GM21367 (cell line): Measurements from ENCODE around the gene RGMA.
"Not testable (repeated sequence)": the region's sequence is repeated elsewhere in the genome, so short reads cannot be mapped to it uniquely, and the experiment has no call there.

ENCODE experiments used
- ATAC-seq: cut with Tn5 transposase; IDR thresholded peaks from one replicate; pipeline ENCODE4 v1.9.1; 2021; ENCODE audit not compliant: unreplicated experiment

The RGMA gene

DNA sequence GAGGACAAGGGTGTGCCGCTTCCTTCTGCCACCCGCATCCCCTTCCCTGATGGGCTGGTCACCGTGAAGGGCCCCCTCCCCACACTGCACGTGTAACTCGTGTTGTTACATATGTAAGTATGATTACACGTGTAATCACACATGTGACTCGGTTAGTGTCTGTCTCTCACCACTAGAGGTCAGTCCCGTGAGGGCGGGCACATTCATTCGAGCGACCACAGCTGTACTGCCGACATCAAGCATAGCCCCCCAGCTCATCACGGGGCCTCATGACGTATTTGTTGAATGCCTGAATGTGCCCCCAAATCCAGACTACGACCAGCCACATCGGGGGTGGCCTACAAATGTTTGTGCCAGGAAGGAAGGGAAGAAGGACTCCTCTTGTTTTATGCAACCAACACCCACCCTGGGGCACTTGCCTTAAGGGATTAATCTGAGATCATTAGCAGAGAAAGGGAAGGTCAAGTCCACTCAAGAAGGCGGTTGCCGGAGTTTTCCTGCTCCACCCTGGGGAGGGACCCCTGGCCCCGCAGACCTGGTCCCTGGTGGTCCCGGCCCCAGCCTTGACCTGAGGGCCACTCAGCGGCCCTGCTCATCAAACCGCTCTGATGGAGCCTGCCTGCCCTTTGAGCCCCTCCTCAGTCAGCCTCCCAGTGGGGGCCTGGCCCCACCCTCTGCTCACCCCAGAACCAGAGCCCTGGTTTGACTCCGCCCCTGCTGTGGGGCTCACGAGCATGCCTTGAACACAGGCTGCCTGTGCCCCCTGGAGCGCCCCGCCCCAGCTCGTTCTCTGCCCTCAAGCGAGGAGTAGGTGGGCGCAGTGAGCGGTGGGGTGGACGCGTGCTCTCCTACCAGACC, 52.8 kb downstream of the RGMA start:
- peak; percentile 94 for ATAC-seq

DNA sequence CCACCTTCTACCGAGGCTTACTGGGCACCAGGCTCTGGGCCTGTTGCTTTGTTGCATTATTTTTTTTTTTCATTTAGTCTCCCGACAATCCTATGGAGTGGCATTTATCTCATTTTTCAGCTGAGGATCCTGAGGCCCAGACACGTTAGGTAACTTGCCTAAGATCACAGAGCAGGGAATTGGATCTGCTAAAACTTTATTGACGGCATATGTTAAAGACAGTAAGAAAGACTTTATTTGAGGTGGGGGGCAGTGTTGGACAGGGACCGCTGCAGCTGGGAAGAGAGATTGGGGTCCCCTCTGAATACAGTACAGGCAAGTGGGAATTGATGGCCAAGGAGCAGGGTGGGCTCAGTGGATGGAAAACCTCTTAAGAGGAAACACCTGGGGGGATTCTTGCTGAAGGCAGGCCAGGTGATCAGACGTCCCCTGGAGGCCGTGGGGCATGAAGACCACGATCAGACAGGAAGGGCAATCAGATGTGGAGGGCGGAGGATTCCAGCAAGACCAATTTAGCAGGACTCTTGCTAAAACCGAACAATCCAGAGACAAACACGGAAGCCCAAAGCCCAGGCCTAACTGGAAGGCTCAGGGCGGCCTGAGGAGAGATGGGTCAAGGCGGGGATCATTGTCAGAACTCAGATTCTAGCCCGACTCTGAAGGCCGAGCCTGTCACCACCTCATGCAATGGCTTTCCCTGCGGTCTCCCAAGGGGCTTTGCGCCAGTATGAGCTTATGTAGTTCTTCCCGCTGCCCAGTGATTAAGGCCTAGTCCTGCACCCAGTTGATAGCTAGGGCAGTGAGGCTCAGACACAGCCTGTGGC, 53.7 kb downstream of the RGMA start:
- peak; percentile 14 for ATAC-seq

DNA sequence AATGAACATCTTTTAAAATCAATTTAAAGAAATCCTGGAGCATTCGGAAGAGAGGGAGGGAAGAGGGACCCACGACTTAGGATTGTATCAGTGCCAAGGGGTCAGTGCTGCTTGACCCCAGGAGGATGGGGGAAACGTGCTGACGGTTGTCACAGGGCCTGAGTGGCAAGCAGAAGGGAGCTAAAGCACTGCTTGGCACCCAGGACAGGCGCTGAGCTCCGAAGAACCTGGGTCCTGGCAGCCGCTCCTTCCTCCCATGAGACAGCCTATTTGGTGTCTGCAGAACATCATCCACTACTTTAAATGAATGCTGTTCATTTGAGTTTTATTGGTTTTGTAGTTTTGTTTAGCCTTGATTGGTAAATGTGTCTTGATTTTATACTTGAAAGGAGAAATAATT, 54.5 kb downstream of the RGMA start:
- no peak for ATAC-seq

DNA sequence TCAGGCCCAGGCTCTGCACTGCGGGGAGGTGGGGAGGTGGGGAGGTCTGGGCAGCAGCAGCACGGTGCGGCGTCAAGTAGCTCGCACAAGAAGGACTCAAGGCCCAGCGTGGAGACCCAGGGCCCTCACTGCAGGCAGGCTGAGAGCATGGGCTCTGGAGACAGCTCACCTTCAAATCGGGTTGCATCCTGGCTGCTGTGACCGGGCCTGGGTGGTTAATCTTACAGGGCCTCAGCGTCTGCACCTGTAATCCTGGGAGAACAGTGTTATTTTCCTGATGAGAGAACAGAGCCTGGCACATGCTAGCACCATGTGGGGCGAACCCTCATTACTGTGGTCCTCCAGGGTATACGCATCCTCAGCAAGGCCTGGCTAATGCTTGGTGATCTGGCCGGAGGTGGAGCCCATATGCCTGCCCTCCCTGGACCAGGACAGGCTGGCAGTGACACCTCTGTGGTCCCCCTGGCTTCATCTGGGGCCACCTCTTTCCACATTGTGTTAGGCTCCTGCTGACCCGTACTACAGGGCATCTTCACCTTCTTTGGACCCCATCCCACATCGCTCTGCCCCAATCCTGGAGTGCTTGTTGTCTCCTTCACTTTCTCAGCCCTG, 55.5 kb downstream of the RGMA start:
- no peak for ATAC-seq

DNA sequence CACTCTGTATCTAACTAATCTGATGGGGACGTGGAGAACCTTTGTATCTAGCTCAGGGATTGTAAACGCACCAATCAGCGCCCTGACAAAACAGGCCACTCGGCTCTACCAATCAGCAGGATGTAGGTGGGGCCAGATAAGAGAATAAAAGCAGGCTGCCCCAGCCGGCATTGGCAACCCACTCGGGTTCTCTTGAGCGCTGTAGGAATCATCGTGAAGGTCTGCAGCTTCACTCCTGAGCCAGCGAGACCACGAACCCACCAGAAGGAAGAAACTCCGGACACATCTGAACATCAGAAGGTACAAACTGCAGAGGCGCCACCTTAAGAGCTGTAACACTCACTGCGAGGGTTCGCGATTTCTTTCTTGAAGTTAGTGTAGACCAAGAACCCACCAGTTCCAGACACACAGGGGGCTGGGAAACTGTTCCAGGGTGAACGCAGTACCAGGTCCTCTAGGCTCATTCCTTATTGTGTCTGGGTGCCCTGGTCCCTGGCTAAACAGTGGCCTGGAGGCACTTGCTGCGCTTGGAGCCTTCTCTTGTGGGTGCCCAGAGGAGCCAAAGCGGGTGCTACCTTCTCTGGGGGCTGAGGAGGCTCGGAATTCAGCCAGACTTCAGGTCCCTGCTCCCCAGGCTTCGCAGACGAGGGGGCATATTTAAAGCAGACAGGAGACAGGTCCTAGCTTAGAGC, 56.4 kb downstream of the RGMA start:
- not testable (repeated sequence) for ATAC-seq

DNA sequence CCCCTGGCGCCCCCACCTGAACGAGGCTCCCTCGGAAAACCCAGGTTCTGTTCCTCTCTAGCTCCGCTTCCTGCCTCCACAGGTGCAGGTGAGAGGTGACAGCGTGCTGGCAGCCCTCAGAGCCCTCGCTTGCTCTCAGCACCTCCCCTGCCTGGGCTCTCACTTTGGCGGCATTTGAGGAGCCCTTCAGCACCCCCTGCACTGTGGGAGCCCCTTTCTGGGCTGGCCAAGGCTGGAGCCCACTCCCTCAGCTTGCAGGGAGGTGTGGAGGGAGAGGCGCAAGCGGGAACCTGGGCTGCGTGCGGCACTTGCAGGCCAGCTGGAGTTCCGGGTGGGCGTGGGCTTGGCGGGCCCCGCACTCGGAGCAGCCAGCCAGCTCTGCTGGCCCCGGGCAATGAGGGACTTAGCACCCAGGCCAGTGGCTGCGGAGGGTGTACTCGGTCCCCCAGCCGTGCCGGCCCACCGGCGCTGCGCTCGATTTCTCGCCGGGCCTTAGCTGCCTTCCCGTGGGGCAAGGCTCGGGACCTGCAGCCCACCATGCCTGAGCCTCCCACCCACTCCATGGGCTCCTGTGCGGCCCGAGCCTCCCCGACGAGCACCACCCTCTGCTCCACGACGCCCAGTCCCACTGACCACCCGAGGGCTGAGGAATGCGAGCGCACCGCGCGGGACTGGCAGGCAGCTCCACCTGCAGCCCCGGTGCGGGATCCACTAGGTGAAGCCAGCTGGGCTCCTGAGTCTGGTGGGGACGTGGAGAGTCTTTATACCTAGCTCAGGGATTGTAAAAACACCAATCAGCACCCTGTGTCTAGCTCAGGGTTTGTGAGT, 57.2 kb downstream of the RGMA start:
- not testable (repeated sequence) for ATAC-seq

DNA sequence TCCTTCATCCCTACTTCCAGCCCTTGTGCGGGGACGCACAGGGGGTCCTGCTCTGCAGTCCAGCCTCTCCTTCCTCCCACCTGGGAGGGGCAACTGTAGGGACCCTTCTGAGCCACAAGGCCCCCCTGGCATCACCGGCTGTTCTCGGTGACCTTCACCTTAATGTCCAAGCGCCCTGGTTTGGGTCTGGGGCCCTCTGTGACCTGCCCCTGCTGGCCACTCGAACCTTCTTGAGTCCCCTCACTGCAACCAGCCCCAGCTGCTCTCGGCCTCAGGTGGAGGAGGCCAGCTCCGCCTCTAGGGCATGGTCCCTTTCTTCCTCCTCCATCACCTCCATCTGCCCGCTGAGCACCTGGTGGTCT, 57.9 kb downstream of the RGMA start:
- ATAC-seq = no peak

DNA sequence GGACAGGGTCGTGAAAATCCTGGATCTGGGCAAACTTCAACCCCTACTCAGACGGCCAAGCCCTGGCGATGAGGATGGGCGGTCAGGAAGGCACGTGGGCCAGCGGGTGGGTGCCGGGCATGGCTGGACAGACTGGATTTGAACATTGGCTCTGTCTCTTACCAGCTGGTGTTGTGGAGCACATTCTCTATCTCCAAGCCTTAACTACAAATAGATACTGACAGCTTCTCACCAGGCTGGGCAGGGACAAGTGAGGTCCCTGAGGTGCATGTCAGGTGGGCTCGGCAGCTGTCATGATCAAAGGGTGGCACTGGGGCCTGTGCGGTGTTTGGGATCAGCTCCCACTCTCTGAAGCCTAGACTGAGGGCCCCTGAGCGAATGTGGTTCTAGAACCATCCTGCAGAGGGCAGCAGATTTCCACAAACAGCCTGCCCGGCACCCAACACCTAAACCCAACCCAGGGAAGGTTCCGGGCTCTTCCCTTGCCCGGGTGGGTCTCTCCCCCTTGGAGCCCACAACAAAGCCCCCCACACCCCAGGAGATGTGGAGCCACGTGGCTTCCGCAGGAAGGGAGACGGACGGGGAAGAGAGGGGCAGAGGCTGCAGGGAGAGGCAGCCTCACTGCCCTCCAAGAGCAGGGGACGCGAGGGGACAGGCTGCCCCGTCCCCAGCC, 58.4 kb downstream of the RGMA start:
- peak; percentile 82 for ATAC-seq

DNA sequence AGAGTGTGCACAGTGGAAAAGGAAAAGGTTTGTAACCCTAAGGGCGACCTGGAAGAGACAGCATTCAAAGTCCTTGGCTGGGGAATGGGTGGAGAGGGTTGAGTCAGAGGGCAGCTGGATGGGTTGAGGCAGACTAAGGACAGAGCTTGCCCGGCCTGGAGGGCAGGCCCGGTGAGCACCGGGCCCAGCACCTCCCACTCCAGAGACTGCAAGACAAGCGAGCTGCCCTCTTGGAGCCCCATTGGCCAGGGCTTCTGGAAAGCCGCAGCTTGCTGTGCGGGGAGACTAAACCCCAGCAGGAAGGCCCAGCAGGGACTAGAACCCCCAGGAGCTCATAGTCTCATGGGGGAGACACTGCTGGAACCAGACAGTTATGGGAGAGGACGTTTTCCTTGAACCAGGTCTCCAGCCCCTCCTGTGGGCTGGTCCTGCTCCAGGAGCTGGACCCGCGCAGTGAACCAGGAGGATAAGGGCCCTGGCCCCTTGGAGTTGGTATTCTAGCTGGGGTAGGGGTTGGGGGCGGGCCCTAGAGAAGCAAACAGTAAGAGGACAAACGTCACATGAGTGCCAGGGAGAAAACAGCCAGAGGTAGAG, 59.1 kb downstream of the RGMA start:
- ATAC-seq = no peak

DNA sequence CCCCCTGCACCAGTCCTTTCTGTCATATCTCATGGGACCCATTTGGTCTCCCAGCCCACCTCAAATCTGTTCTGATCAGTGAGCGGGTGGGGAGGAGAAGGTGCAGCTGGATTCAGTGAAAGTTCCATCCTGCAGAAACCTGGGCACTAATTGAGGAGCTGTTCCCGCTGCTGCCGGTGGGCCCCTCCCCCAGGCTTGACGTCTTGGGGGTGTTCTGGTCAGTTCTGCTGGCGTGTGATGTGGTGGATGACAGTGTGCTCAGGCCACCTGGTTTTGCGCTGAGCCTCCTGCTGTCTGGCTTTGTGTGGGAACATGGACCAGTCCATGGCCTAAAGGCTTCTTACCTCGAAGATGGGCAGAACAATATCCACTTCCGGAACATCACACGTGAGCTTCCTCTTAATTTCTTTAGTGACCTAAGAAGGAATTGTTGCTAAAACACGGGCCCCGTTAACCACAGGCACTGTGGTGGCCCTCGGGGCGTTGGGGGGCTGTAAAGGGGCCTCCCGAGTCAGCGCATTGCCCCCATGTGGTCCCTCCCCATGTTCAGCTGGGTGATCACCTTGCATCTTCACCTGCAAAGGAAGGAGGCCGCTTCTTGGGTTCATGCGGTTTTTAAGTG, 59.7 kb downstream of the RGMA start:
- no peak for ATAC-seq

DNA sequence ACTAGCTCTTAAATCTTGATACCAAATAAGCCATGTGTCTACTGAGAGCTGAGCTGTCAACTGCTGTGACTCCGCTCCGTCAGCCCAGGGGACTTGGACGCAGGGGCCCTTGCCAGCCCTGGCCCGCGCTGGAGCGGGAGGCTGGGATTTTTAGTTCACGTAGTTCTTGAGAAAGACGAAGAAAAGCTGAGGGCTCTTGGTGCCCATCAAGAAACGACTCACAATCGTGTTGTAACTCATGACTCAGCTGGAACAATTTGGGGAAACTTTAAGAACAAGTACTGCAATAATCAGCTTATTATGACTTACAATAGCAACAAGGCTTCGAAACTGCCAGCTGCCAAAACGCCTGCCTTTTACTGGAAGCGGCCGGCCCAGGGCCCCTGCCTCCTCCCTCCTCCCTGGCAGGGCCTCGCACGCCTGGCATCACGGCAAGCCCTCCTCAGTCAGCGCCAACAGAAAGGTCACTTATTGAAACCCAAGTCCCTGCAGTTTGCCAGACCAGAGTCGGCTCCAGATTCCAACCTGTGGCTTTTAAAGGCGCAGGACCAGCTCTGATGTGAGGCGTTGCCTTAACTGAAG, 60.3 kb downstream of the RGMA start:
- no peak for ATAC-seq

DNA sequence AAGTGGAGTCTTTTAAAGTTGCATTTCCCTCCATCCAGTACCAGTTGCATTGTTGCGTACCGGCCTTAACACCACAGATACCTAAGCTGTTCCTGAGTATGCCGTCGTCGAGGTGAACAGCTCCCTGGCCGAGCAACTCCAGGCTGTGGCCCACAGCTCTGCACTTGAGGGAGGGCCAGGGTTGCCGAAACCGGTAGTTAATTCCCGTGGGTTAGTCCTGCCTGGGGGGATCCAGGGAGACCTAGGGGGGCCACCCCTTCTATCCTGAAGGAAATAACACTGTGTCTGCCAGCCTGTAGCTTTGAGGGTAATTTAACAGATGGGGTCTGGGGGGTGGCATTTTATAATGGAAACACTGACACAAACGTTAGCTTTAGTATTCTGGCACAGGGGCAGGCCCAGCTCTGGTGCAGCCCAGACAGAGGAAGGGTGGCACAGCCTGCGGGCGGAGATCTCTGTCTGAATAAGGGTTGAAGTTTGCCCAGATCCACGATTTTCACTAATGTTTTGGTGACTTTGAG, 60.8 kb downstream of the RGMA start:
- ATAC-seq = no peak

DNA sequence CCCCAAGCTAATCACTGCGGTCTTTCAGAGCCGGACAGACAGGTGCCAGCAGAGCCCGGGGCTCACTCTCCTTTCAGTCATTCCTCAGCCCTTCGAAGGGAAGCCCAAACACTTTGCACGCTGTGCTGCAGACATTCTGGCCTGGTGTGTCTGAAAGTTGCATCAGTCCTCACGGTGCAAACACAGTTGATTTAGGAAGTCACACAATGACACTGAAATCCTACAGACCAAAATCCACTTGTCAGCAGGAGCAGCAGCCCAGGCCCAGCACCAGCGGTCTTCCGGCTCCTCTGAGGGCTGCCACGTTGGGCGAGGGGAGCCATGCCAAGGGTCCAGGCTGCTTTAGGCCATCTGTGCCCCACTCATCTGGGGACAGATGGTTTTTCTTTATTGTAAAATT, 61.6 kb downstream of the RGMA start:
- ATAC-seq = no peak

DNA sequence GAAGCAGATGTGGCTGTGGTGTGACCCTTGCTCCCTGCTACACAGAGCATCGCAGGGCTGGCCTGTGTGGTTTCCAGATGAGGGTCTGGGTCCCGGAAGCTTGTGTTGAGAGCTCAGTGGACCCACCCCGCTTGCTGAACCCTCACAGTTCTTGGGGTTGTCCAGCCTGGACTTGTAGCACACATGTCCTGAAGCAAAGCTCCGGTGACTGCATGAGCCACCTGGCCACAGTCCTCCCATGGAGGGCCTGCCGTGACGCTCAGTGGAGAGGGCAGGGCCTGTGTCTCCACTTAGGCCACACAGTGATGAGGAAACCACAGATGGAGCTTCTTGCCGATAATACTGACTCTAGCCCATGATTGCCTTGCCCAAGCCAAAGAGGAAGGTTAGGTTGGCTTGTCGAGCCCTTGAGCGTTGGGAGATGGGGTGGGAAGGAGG, 62.6 kb downstream of the RGMA start:
- no peak for ATAC-seq

DNA sequence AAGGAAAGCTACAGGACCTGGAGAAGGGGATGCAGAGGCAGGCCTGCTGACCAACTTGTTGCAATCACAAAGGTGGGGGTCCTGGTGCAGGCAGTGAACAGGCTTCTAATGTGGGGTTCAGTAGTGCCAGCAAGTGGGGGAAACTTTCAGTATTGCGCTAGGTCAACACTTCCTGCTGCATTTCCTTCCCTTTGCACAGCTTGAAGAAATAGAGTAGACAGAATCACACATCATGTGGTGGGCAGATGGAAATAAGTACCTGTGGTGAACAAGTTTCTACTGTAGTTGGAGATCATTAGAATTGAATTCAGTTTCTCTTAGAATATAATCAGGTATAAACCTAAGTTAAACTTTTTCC, 63.4 kb downstream of the RGMA start:
- ATAC-seq = no peak

DNA sequence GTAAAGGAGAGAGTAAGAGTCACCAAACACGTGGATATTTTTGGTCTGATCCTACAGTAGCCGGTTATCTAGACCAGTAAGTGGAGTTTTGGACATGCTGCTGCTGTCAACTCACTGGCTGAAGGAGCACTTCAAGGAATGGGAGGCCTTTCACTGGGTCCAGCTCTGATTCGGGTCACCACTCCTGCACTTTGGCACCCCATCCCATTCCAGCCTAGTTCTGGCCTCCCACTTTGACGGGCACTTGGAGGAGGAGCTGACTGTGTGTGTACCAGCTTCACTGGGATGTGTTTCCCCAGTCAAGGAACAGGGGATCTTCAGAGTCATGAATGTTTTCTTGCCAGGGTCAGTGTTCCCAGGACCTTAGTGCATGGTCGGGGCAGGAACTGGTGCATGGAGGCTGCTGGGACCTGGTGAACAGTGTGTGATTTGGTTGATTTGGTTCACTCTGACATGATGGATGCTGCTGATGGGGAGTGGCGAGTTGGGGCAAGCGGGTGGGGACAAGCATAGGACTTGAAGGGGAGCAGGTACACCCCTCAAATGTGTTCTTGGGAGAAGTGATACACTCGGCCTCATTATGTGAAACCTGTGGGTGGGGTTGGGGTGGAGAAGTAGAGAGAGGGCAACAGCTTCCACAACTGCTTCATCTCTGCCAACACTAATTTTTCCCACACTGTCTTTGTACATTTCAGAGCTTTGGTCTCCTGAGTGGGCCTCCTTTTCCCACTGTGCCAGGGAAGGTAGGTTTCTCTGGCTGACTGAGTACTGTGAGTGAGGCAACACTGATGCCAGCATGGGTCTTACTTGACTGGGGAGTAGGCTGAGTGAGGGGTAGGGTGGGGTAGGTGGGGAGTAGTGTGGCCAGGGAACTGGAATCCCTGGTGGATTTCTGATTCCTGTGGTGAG, 64.0 kb downstream of the RGMA start:
- ATAC-seq = no peak

DNA sequence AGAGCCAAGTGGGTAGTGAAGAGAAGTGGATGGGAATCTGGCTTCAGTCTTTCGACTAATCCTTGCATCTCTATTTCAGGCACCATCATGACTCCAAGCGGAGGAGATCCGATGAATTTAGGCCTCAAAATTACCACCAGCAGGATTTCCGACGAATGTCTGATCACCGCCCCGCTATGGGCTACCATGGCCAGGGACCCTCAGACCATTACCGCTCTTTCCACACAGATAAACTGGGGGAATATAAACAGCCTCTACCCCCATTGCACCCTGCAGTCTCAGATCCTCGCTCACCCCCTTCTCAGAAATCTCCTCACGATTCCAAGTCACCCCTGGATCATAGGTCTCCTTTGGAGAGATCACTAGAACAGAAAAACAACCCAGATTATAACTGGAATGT, 64.7 kb downstream of the RGMA start:
- no peak for ATAC-seq
